GM12878 (cell line): Measurements from ENCODE around the gene F2. TPM values are rescaled to one million over a fixed set of nuclear protein-coding genes. Genes with fewer than 3 reads are reported as not detected.

Source experiments
- CBFB ChIP-seq: IDR thresholded peaks from 2 replicates; pipeline ENCODE4 v1.6.1; 2016; ENCODE audit warnings: antibody characterized with exemption, low read depth
- CBX5 ChIP-seq: sonication (generic); IDR thresholded peaks from 2 replicates; pipeline ENCODE4 v1.6.1; 2016; ENCODE audit warnings: low read depth, moderate library complexity, mild to moderate bottlenecking, inconsistent platforms
- CREB1 ChIP-seq: IDR thresholded peaks from 2 replicates; pipeline ENCODE4 v1.6.1; 2012; ENCODE audit warnings: low read depth, mild to moderate bottlenecking, inconsistent platforms
- DPF2 ChIP-seq: fragments of 450-650 bp; IDR thresholded peaks from 2 replicates; pipeline ENCODE4 v1.6.1; 2017; ENCODE audit warnings: mild to moderate bottlenecking
- EP300 ChIP-seq, 2 experiments: fragments of 150-350 bp in 1 of 2; IDR thresholded peaks; 2 replicates each; pipeline ENCODE4 v1.6.1; 2011 to 2012; ENCODE audit warnings: low read depth in 2 of 2, low read length in 2 of 2, borderline replicate concordance in 1 of 2, improper control_type of control experiment in 1 of 2, inconsistent platforms in 1 of 2; ENCODE audit not compliant: control insufficient read depth in 1 of 2
- ESRRA ChIP-seq: IDR thresholded peaks from 2 replicates; pipeline ENCODE4 v1.6.1; 2012; ENCODE audit warnings: mild to moderate bottlenecking, low read length, improper control_type of control experiment
- ETV6 ChIP-seq, 2 experiments: fragments of 450-650 bp in 1 of 2; IDR thresholded peaks in 1 of 2; conservative IDR thresholded peaks in 1 of 2; 2 replicates each; pipeline ENCODE4 v1.6.1; 2014; ENCODE audit warnings: antibody characterized with exemption in 1 of 2, borderline replicate concordance in 1 of 2, low read depth in 1 of 2, mild to moderate bottlenecking in 1 of 2, moderate library complexity in 1 of 2
- FOXK2 ChIP-seq: fragments of 450-650 bp; IDR thresholded peaks from 2 replicates; pipeline ENCODE4 v1.6.1; 2017; ENCODE audit warnings: mild to moderate bottlenecking, moderate library complexity
- IRF4 ChIP-seq: IDR thresholded peaks from 2 replicates; pipeline ENCODE4 v1.6.1; 2011; ENCODE audit warnings: low read depth, low read length
- KLF5 ChIP-seq: fragments of 450-650 bp; IDR thresholded peaks from 2 replicates; pipeline ENCODE4 v1.6.1; 2014; ENCODE audit warnings: mild to moderate bottlenecking; ENCODE audit not compliant: partially characterized antibody
- LARP7 ChIP-seq: fragments of 450-650 bp; IDR thresholded peaks from 2 replicates; pipeline ENCODE4 v1.6.1; 2017; ENCODE audit warnings: mild to moderate bottlenecking
- MLLT1 ChIP-seq: fragments of 450-650 bp; IDR thresholded peaks from 2 replicates; pipeline ENCODE4 v1.6.1; 2016; ENCODE audit warnings: mild to moderate bottlenecking
- NFXL1 ChIP-seq: fragments of 450-650 bp; IDR thresholded peaks from 2 replicates; pipeline ENCODE4 v1.6.1; 2017; ENCODE audit warnings: antibody characterized with exemption, mild to moderate bottlenecking, borderline replicate concordance
- NR2F1 ChIP-seq: fragments of 450-650 bp; conservative IDR thresholded peaks from 2 replicates; pipeline ENCODE4 v1.6.1; 2017; ENCODE audit warnings: mild to moderate bottlenecking
- RAD21 ChIP-seq: IDR thresholded peaks from 2 replicates; pipeline ENCODE4 v1.6.1; 2011; ENCODE audit warnings: mild to moderate bottlenecking, low read depth, low read length, moderate library complexity; ENCODE audit not compliant: insufficient read depth
- RAD51 ChIP-seq: fragments of 450-650 bp; IDR thresholded peaks from 2 replicates; pipeline ENCODE4 v1.6.1; 2016; ENCODE audit warnings: moderate library complexity, mild to moderate bottlenecking, inconsistent platforms
- TARDBP ChIP-seq: IDR thresholded peaks from 2 replicates; pipeline ENCODE4 v1.6.1; 2016; ENCODE audit warnings: borderline replicate concordance
- TCF12 ChIP-seq: IDR thresholded peaks from 2 replicates; pipeline ENCODE4 v1.6.1; 2011; ENCODE audit warnings: low read depth, mild to moderate bottlenecking, low read length
- TCF3 ChIP-seq: IDR thresholded peaks from 2 replicates; pipeline ENCODE4 v1.6.1; 2012; ENCODE audit warnings: low read depth, mild to moderate bottlenecking, low read length, borderline replicate concordance; ENCODE audit not compliant: insufficient read depth
- ZNF384 ChIP-seq: IDR thresholded peaks from 2 replicates; pipeline ENCODE4 v1.6.1; 2012; ENCODE audit warnings: low read depth, mild to moderate bottlenecking, low read length, improper control_type of control experiment, borderline replicate concordance
- ZNF622 ChIP-seq: fragments of 450-650 bp; IDR thresholded peaks from 2 replicates; pipeline ENCODE4 v1.6.1; 2017; ENCODE audit warnings: mild to moderate bottlenecking, inconsistent platforms
- polyA plus RNA-seq, 11 experiments: library from polyadenylated mRNA; depleted of rRNA in 4 of 11; unstranded in 6 of 11; stranded (reverse) in 5 of 11; fragments of >200 nt; fragmentation: Nextera tagmentation in 4 of 11; fragmentation: Illumina TruSeq in 1 of 11; extraction: Ambion mirVana in 4 of 11; extraction: Trizol in 1 of 11; gene quantifications; 1 replicate in 1 of 11; 2 replicates in 10 of 11; pipeline versions ENCODE4 v1.2.1 to v1.2.3, GENCODE V29; 2011 to 2016; ENCODE audit warnings: inconsistent platforms in 2 of 11, missing spikeins in 2 of 11, low read depth in 1 of 11
- total RNA-seq, 4 experiments: library from RNA; depleted of rRNA in 3 of 4; stranded (reverse); fragments of >200 nt in 3 of 4; fragmentation: Illumina TruSeq in 1 of 4; extraction: Trizol in 1 of 4; gene quantifications; 2 replicates each; pipeline versions ENCODE4 v1.2.1 to v1.2.3, GENCODE V29; 2013 to 2021
- TF ChIP-seq, protein P1 (sequence below): fragments of 450-650 bp; IDR thresholded peaks from 2 replicates; pipeline ENCODE4 v1.6.1; 2017; ENCODE audit warnings: mild to moderate bottlenecking
- TF ChIP-seq, protein P2 (sequence below): IDR thresholded peaks from 2 replicates; pipeline ENCODE4 v1.6.1; 2012; ENCODE audit warnings: low read depth, low read length, improper control_type of control experiment
- TF ChIP-seq, protein P3 (sequence below): fragments of 450-650 bp; IDR thresholded peaks from 2 replicates; pipeline ENCODE4 v1.6.1; 2017; ENCODE audit warnings: borderline replicate concordance
- TF ChIP-seq, protein P4 (sequence below): IDR thresholded peaks from 2 replicates; pipeline ENCODE4 v1.6.1; 2012; ENCODE audit warnings: low read depth, low read length, improper control_type of control experiment

Gene F2
- total and polyA plus RNA-seq, 10 of the 15 experiments (the other 5 are each of a cell fraction or from before 2014, with no cell fraction given): 0.23 to 0.72 TPM; not detected in 8

DNA sequence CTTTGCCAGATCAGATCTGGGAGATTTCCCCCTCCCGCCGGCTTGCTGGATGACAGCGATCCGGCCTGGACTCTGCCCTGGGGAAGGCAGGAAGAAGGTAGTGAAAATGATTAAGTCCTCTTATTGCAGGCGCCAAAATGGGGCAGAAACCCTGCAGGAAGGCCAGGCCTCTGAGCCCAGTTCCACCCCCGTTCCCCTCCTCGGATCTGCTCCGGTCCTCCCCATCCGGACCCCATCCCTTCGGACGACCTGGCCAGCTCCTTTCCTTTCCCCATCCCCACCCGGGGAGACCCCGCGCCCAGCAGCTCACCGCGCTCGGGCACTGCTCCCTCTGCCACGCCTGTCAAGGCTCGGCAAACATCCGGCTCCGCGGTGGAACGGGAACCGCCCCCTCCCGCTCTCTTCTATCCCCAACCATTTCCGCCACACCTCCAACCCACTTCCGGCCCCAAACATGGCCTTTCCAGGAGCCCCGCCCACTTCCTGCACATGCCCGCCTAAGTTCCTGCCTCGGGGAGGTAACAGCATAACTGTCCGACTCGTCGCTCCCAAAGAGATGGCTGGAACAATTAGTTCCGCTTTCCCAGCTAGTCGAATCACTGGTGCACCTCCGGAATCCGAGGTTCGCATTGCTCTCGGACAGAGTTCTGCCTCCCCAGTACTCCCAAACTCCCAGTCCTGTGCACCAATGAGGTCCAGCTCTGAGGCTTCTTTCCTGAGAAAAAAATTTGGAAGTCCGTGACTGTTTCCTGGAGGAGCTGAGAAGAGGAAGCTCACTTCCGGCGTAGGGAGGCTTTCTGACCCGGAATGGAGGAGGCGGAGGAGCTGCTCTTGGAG is 18.6 kb upstream of the F2 start, which contains the start of the genes ARHGAP1 and ZNF408 (continued):
- no peak for TF ChIP-seq RAD21
- TF ChIP-seq MLLT1: peak; percentile 88
- peak; percentile 72; the same call in 1 of the 2 replicates for TF ChIP-seq CBFB
- peak in 1 of 2 experiments; percentile 71; a peak in 1 of 4 replicates for TF ChIP-seq ETV6 (conservative IDR thresholded peaks at IDR 0.05 in 1 of 2, IDR thresholded peaks at IDR 0.05 in 1 of 2; ENCODE audit: borderline replicate concordance in 1 of 2, low read depth in 1 of 2)
- TF ChIP-seq NR2F1: peak; percentile 90
- peak; percentile 82 for TF ChIP-seq RAD51
- peak; percentile 93 for TF ChIP-seq KLF5
- no peak for TF ChIP-seq TCF3
- TF ChIP-seq FOXK2: peak; percentile 84
- TF ChIP-seq, protein P1, sequence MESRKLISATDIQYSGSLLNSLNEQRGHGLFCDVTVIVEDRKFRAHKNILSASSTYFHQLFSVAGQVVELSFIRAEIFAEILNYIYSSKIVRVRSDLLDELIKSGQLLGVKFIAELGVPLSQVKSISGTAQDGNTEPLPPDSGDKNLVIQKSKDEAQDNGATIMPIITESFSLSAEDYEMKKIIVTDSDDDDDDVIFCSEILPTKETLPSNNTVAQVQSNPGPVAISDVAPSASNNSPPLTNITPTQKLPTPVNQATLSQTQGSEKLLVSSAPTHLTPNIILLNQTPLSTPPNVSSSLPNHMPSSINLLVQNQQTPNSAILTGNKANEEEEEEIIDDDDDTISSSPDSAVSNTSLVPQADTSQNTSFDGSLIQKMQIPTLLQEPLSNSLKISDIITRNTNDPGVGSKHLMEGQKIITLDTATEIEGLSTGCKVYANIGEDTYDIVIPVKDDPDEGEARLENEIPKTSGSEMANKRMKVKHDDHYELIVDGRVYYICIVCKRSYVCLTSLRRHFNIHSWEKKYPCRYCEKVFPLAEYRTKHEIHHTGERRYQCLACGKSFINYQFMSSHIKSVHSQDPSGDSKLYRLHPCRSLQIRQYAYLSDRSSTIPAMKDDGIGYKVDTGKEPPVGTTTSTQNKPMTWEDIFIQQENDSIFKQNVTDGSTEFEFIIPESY: peak; percentile 77; the same call in 1 of the 2 replicates
- peak; percentile 78 for TF ChIP-seq IRF4
- TF ChIP-seq, protein P2, sequence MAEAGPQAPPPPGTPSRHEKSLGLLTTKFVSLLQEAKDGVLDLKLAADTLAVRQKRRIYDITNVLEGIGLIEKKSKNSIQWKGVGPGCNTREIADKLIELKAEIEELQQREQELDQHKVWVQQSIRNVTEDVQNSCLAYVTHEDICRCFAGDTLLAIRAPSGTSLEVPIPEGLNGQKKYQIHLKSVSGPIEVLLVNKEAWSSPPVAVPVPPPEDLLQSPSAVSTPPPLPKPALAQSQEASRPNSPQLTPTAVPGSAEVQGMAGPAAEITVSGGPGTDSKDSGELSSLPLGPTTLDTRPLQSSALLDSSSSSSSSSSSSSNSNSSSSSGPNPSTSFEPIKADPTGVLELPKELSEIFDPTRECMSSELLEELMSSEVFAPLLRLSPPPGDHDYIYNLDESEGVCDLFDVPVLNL: no peak
- TF ChIP-seq ZNF622: no peak
- TF ChIP-seq, protein P3, sequence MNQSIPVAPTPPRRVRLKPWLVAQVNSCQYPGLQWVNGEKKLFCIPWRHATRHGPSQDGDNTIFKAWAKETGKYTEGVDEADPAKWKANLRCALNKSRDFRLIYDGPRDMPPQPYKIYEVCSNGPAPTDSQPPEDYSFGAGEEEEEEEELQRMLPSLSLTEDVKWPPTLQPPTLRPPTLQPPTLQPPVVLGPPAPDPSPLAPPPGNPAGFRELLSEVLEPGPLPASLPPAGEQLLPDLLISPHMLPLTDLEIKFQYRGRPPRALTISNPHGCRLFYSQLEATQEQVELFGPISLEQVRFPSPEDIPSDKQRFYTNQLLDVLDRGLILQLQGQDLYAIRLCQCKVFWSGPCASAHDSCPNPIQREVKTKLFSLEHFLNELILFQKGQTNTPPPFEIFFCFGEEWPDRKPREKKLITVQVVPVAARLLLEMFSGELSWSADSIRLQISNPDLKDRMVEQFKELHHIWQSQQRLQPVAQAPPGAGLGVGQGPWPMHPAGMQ: peak; percentile 39; the same call in 1 of the 2 replicates
- TF ChIP-seq, protein P4, sequence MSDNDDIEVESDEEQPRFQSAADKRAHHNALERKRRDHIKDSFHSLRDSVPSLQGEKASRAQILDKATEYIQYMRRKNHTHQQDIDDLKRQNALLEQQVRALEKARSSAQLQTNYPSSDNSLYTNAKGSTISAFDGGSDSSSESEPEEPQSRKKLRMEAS: peak; percentile 90
- no peak for TF ChIP-seq TARDBP
- TF ChIP-seq NFXL1: no peak
- no peak for TF ChIP-seq EP300 (IDR thresholded peaks at IDR 0.05; ENCODE audit: borderline replicate concordance in 1 of 2, control insufficient read depth in 1 of 2, low read depth in 2 of 2, low read length in 2 of 2)
- peak; percentile 57 for TF ChIP-seq LARP7
- TF ChIP-seq ZNF384: no peak
- TF ChIP-seq CREB1: peak; percentile 67
- no peak for TF ChIP-seq TCF12
- no peak for TF ChIP-seq DPF2
- TF ChIP-seq CBX5: no peak
- no peak for TF ChIP-seq ESRRA
